Lung microvascular endothelial cell (primary cell): Measurements from ENCODE around the gene PARVA. TPM values are rescaled to one million over a fixed set of nuclear protein-coding genes. Genes with fewer than 3 reads are reported as not detected.

Experiments
- DNase-seq, 2 donors: peaks; one replicate each; pipeline versions ENCODE4 v3.0.0 to v3.0.0-alpha.2; 2010; ENCODE audit warnings: low read depth in 2 of 2
- total RNA-seq: library from RNA; depleted of rRNA; stranded (reverse); fragments of >200 nt; gene quantifications from 2 replicates; pipeline ENCODE4 v1.2.1, GENCODE V29; 2014

Gene PARVA
- total RNA-seq, 1 donor from 2014 or later: 24.8 TPM

GRCh38 chr11:12544986-12545775, 167.8 kb downstream of the PARVA start:
- no peak for DNase-seq

DNA sequence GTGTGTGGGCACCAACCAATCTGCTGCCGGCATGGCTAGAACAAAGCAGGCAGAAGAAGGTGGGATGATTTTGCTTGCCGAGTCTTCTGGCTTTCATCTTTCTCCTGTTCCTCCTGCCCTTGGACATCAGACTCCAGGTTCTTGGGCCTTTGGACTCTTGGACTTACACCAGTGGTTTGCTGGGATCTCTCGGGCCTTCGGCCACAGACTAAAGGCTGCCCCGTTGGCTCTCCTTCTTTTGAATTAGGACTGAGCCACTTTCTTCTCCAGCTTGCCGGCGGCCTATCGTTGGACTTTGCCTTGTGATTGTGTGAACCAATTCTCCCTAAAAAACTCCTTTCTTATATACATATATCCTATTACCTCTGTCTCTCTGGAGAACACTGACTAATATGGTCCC, 168.8 kb downstream of the PARVA start:
- DNase-seq: no peak

- no peak for DNase-seq
Measured at GRCh38 chr11:12546660-12547059, 169.3 kb downstream of the PARVA start.

DNA sequence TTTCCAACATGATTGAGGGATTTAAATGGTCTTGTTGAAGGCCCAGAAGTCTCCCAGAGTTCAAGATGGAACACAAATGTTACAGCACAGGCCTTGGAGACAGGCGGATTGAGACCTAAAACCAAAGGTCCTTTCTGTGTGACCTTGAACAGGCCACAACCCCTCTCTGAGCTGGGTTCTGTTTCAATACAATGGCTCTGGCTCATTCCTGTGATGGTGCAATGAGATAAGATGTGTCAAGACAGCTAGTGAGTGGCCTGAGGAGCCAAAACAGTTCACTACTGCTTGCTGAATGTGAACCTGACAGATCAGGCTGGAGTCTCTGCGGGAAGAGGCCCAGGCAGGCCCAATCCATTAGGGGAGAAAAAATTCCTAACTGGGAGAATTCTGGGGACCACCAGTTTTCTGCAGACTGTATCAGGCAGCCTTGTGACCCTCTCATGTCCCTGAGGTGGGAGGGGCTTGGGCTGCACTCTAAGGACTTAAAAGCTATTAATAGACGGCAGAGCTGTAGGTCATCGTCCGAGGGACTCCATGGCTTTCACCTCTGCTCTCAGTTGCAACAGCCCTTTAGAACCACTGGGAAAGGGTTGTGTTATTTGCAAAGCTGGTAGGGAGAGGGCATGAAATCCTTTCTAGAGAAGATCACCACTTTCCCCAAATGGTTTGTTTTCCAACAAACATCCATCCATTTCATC, 170.7 kb downstream of the PARVA start:
- DNase-seq: no peak

DNA sequence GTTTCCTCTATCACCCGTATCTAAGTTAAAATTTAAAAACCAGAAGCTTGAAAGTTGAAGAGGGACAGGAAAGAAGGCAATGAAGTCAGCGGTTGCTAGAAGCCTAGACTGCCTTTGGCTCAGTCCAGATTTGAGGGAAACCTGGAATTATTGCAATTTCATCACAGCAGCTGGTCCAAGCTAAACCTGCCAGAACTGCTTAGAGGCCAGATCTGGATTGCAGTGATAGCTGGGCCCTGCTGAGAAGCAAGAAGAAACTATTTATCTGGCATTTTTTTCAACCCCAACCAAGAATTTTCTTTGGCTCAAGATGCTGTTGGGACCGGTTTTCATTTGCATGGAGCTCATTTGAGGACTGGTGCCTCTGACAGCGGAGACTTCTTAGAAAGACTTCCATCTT, 175.3 kb downstream of the PARVA start:
- DNase-seq: no peak

DNA sequence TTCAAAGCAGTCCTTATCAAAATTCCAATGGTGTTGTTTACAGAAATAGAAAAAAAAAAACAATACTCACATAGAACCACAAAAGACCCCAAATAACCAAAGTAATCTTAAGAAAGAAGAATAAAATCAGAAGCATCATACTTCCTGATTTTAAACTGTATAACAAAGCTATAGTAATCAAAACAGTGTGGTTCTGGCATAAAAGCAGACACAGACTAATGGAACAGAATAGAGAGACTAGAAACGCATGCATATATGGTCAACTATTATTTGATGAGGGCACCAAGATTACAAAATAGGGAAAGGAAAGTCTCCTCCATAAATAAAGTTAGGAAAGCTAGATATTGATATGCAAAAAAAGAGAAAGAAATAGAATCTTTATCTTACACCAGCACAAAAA, 176.8 kb downstream of the PARVA start:
- DNase-seq: no peak

DNA sequence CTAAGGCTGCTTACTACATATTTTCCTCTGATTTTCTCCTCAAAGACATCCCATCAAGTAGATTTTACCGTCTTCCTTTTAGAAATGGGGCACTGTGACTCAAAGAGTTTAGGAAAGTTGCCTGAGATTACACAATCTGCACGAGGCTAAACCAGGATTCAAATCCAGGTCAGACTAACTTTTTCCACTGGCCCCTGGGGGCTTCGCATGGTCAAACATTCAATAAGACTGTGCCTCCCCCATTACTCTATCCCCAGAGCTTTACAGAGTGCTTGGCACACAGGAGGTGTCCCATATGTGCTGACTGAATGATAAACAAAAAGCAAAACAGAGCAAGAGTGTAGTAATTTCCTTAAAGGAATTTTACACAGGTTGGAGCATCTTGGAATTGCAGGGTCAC, 178.8 kb downstream of the PARVA start:
- no peak for DNase-seq

DNA sequence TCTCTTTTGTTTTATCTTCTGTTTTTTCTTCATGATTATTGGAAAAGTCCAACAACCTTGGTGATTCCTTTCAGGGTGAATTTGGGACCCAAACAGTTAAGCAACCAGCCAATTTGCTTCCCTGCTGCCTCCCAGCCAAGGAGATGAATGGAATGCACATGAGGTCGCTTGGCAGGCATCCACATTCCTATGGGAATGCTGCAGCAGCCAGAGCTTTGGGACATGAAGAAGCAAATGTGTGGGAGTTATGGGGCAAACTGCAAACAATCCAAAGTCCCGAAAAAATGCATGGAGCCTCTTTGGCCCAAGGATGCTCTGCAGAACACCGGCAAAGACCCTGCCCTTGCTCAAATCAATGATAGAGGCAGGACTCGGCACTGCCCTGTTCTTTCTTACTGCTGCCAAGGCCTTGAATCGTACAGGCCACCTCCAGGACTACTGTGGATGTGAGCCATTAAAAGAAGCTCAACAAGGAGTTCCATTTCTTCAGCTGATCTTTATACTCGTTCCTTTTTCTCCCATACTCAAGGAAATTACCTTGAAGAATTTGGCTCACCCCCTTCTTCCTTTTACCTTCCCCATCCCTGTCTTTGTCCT, 179.5 kb downstream of the PARVA start:
- peak; percentile 56 to 71 for DNase-seq

GRCh38 chr11:12559011-12559410, 181.6 kb downstream of the PARVA start:
- DNase-seq: no peak

DNA sequence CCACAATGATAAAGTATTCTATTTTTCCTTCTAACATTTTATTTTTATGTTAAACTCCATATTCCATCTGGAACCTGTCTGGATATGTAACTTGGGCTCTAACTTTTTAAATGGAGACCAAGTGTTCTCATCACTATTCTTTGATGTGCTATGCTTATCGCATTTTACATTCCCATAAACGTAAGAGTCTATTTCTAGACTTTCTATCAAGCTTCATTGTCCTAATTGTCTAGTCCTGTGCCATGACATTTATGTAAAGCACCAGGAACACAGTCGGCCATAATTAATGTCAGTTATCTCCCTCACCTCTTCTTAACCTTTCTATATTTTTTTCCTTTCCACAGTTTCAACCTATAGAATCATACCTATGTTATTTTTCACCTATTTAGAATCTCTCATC, 183.0 kb downstream of the PARVA start:
- DNase-seq: no peak

DNA sequence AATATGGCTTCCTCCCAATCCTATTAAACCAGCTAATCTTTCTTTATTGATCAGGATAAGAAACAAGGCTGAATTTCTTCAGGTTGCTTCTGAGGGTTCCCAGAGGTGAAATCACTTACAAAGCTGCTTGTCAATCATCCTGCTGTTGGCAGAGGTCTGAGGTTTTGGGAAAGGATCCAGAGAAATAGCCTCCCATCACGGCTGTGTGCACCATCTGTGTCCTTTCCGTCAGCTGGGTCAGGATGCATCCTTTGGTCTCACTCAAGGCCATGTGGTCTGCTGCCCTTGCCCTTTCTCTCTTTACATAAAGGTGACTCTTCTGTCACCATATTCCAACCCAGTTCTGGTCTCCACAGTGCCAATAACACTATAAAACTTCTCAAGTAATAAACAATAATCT, 183.5 kb downstream of the PARVA start:
- DNase-seq: no peak

DNA sequence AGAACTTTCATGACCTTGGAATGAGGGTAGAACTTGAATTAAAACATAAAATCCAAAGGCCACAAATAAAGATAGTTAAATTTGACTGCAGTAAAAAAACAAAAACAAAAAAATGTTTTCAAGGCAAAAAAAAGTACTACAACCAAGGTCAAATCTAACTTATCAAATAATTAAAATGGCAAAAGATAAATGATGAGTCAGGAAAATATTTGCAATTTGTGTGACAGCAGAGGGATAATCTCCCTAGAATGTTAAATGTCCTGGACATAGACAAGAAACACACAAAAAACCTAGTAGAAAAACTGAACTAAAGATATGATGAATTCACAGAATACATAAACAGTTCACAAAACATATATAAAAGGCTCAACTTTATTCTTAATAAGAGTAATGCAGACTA, 186.6 kb downstream of the PARVA start:
- DNase-seq: no peak

GRCh38 chr11:12565406-12565805, 188.0 kb downstream of the PARVA start:
- DNase-seq: no peak

GRCh38 chr11:12567746-12568460, 190.5 kb downstream of the PARVA start:
- peak in 1 of 2 donors; percentile 20 for DNase-seq

- DNase-seq: no peak
Measured at GRCh38 chr11:12569499-12570425, 192.4 kb downstream of the PARVA start.

GRCh38 chr11:12573707-12574485, 196.5 kb downstream of the PARVA start:
- DNase-seq: no peak

GRCh38 chr11:12577725-12578644, 200.6 kb downstream of the PARVA start:
- no peak for DNase-seq

DNA sequence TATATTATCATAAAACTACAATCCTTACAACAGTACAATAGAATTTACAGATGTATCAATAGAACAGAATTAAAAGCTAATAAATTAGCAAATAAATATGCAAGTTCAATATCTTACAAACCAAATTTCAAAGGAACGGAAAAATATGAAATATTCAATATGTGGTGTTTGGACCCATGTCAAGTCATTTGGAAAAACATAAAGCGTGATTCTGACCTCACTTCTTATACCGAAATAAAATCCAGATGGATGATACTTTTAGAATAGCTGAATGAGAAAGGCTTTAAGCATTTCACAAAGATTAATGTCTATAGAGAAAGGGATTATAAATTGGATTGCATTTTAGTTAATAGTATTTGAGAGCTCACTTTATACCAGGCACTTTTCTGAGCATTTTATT, 204.0 kb downstream of the PARVA start:
- DNase-seq: no peak

DNA sequence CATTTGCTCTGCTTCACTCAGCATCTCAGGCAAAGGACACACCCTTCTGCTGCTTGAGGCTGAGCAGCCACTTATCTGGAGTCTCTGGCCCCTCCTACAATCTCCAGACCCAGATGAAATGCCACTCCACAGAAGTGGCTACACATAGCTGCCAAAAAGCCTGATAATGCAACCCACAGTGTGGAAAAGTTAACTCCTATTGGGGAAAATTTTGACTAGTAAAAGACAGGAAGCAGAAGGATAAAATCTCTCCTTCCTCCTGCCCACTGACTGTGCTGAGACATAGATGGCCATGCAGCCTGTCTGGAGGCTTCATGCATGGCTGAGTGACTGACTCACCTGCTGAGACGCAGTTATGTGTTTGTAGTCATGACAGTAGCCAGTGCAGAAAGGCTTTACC, 204.6 kb downstream of the PARVA start:
- peak in 1 of 2 donors; percentile 42 for DNase-seq
